Naive thymus-derived CD4-positive, alpha-beta T cell (primary cell): ENCODE measurements around the gene DPM3. TPM values are rescaled to one million over a fixed set of nuclear protein-coding genes. Genes with fewer than 3 reads are reported as not detected.

Experiments
- ATAC-seq: fragments of 150-1000 bp; cut with Tn5 transposase; 2 replicates; pipeline ENCODE4 v1.10.0; 2021; ENCODE audit warnings: mild to moderate bottlenecking, moderate library complexity
- CTCF ChIA-PET: fragments of 350-600 bp; sonication (Branson Sonifier 250); formaldehyde crosslinking; loops from one replicate; lab custom pipeline; 2021; ENCODE audit warnings: antibody characterized with exemption; lab: Charles Lee
- POLR2A ChIA-PET: fragments of 350-600 bp; sonication (Branson Sonifier 250); formaldehyde crosslinking; loops from one replicate; lab custom pipeline; 2021; ENCODE audit warnings: antibody characterized with exemption, inconsistent platforms; lab: Charles Lee
- DNase-seq, 9 donors: peaks; one replicate each; pipeline versions ENCODE4 v3.0.0 to v3.0.0-alpha.2; 2020 to 2022; ENCODE audit warnings: mixed read lengths in 1 of 9
- H3K27ac ChIP-seq: one replicate; pipeline ENCODE4 v1.7.0; 2013; ENCODE audit warnings: mild to moderate bottlenecking, low read depth, low read length, moderate library complexity
- H3K27me3 ChIP-seq, 2 donors: one replicate each; pipeline ENCODE4 v1.7.0; 2013; ENCODE audit warnings: low read length in 2 of 2, mild to moderate bottlenecking in 2 of 2, moderate library complexity in 2 of 2; ENCODE audit not compliant: control insufficient read depth in 2 of 2, insufficient read depth in 2 of 2
- H3K36me3 ChIP-seq, 3 experiments: 1 replicate in 2 of 3; 2 replicates in 1 of 3; pipeline ENCODE4 v1.7.0; 2013; ENCODE audit warnings: low read length in 3 of 3, mild to moderate bottlenecking in 3 of 3, moderate library complexity in 1 of 3; ENCODE audit not compliant: insufficient read depth in 3 of 3, control insufficient read depth in 2 of 3
- H3K4me1 ChIP-seq, 2 donors: one replicate each; pipeline ENCODE4 v1.7.0; 2013; ENCODE audit warnings: low read length in 2 of 2, mild to moderate bottlenecking in 2 of 2, moderate library complexity in 1 of 2; ENCODE audit not compliant: control insufficient read depth in 2 of 2, insufficient read depth in 2 of 2
- H3K4me3 ChIP-seq: 2 replicates; pipeline ENCODE4 v1.7.0; 2013; ENCODE audit warnings: mild to moderate bottlenecking, low read length
- H3K9me3 ChIP-seq, 3 experiments: 1 replicate in 2 of 3; 2 replicates in 1 of 3; pipeline ENCODE4 v1.7.0; 2013; ENCODE audit warnings: low read length in 3 of 3; ENCODE audit not compliant: control insufficient read depth in 2 of 3
- H3K27ac Mint-ChIP-seq, 9 donors: one replicate each; pipeline ENCODE4 v1.8.0; 2020 to 2022; ENCODE audit warnings: mixed read lengths in 9 of 9, mild to moderate bottlenecking in 8 of 9, moderate library complexity in 5 of 9, inconsistent platforms in 2 of 9
- H3K27me3 Mint-ChIP-seq, 5 donors: one replicate each; pipeline ENCODE4 v1.8.0; 2021 to 2022; ENCODE audit warnings: mixed read lengths in 5 of 5, mild to moderate bottlenecking in 1 of 5
- H3K36me3 Mint-ChIP-seq, 5 donors: one replicate each; pipeline ENCODE4 v1.8.0; 2020 to 2022; ENCODE audit warnings: mixed read lengths in 5 of 5, mild to moderate bottlenecking in 3 of 5, inconsistent platforms in 1 of 5
- H3K4me1 Mint-ChIP-seq, 7 donors: one replicate each; pipeline ENCODE4 v1.8.0; 2020 to 2022; ENCODE audit warnings: mixed read lengths in 7 of 7, mild to moderate bottlenecking in 3 of 7, inconsistent platforms in 1 of 7
- H3K4me3 Mint-ChIP-seq, 10 donors: one replicate each; pipeline ENCODE4 v1.8.0; 2020 to 2022; ENCODE audit warnings: mild to moderate bottlenecking in 10 of 10, mixed read lengths in 10 of 10, moderate library complexity in 6 of 10, inconsistent platforms in 2 of 10
- H3K9me3 Mint-ChIP-seq, 11 donors: one replicate each; pipeline ENCODE4 v1.8.0; 2020 to 2022; ENCODE audit warnings: mixed read lengths in 11 of 11, mild to moderate bottlenecking in 4 of 11, inconsistent platforms in 1 of 11, moderate library complexity in 1 of 11
- intact Hi-C, 2 donors: fragments of 100-400 bp; cut with micrococcal nuclease; formaldehyde crosslinking; loops; one replicate each; pipeline ENCODE4 v1.15.1; 2023
- polyA plus RNA-seq, 2 donors: library from polyadenylated mRNA; unstranded; fragments of 300-500 nt; fragmentation: Illumina TruSeq; gene quantifications; one replicate each; pipeline ENCODE4 v1.2.3, GENCODE V29; 2021
- total RNA-seq, 6 experiments: library from RNA in 5 of 6; stranded (reverse) in 5 of 6; gene quantifications; 1 replicate in 5 of 6; 2 replicates in 1 of 6; pipeline ENCODE4 v1.2.3 and lab custom pipeline; 2021 to 2026

The DPM3 gene
- total and polyA plus RNA-seq, 7 experiments from 2014 or later, result 29.1 to 128 (median 46.6) TPM

DNA sequence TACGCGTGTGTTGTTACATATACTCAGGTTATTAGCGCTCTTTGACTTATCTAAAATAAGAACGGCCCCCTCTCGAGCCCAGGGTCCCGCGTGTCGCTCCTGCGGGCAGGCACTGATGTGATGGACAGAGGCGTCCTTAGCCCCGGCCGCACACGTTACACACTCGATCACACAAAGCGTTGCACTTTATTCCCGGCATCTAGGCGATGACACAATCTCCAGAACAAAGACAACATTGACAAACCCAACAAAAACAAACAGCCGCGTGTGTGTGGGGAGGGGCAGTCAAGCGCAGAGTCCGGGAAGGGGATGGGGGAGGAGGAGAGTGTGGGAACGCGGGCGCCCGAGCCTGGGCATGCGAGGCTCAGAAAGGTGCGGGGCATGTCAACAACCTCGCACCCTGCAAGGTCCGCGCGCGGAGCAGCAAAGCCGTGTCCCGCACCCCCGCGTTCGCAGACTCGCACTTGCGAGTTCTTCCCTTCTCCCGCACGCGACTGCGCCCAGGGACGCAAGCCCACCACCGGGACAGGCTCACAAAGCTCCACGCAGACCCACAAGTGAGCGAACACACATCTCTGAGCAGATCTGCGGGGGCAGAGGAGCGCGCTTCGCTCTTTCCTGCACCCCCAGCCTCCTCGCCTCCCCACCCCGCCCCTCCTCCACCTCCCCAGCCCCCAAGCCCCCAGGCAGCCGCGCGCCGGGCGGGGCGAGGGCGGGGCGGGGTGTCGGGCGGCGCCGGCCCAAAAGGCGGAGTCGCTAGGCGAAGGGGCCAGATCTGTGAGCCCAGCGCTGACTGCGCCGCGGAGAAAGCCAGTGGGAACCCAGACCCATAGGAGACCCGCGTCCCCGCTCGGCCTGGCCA is 13.0 kb downstream of the DPM3 start, which contains the start of gene EFNA1:
TSS of gene EFNA1 (plus strand) at position 772 of the 862 bp plus-strand sequence. CDS start 102 bp downstream, outside the sequence.
- peaks cover 0 to 70% (median 7%) of the 10 kb centered on the region in 5 donors for H3K27me3 Mint-ChIP-seq
- H3K4me1 Mint-ChIP-seq, result peaks cover 20 to 49% (median 35%) of the 10 kb centered on the region in 7 donors
- peak within 1 kb of the TSS; percentile 63 for H3K4me3 ChIP-seq
- H3K27me3 ChIP-seq, result peaks cover 0 to 6% of the 10 kb centered on the region in 2 donors
- no peaks in the 10 kb centered on the region for H3K9me3 ChIP-seq
- ChIA-PET CTCF (interaction anchor here (0.9 kb wide), 1 partner anchor 36 kb away, joined by 3 read pairs; no protein-coding TSS in a partner anchor), POLR2A (interaction anchor here (0.5 to 2.1 kb wide), 4 partner anchors 10 to 58 kb away, joined by 3 to 7 read pairs (median 3); partner anchors contain the start of gene KRTCAP2)
- H3K27ac Mint-ChIP-seq, result peak within 1 kb of the TSS in 8 of 9 donors; percentile 74 to 96 (median 86)
- no peaks in the 10 kb centered on the region for H3K9me3 Mint-ChIP-seq
- peak; percentile 55 for ATAC-seq
- H3K36me3 ChIP-seq, result peaks cover 0 to 10% (median 0%) of the 10 kb centered on the region in 3 experiments
- intact Hi-C loops, result loop anchor here (1.0 kb wide), 3 partner anchors 8 to 36 kb away; partner anchors contain the start of gene SLC50A1 (in 1 of the 2)
- H3K4me1 ChIP-seq, result peaks cover 24 to 27% of the 10 kb centered on the region in 2 donors
- peak in 7 of 9 donors; percentile 17 to 59 (median 35) for DNase-seq
- peak within 1 kb of the TSS; percentile 84 to 97 (median 92) for H3K4me3 Mint-ChIP-seq
- peak within 1 kb of the TSS; percentile 55 for H3K27ac ChIP-seq
- peaks cover 0 to 5% (median 2%) of the 10 kb centered on the region in 5 donors for H3K36me3 Mint-ChIP-seq

DNA sequence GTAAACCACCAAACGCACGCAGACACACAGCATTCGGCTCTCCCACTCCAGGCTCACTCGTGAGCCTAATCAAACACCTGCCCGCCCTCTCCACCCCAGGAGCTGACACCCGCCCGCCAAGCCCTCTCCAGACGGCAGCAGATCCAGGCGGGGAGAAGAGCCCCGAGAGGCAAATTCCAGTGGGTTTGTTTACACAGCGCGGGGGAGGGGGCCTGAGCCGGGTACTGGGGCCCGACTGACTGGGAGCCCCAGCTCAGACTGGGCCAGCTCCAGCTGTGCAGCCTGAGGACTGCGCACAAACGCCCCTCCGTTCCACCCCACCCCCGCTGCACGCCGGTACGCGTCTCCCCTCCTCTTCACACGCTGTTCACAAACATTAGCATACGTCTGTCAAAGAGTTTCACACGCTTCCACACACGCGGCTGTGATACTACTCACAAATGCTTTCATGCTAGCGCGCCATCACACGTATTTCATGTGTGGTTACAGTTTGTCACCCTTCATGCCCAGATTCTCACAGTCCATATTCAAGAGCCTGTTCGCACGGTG is 13.7 kb downstream of the DPM3 start:
- Mint-ChIP-seq H3K36me3 (peaks cover 0 to 2% (median under 1%) of the 10 kb centered on the region in 5 donors), H3K4me1 (peaks cover 20 to 46% (median 35%) of the 10 kb centered on the region in 7 donors), H3K4me3 (peak overlapping the region; percentile 84 to 97 (median 92)), H3K9me3 (no peaks in the 10 kb centered on the region), H3K27ac (peak overlapping the region in 8 of 9 donors; percentile 40 to 88 (median 80)), H3K27me3 (peaks cover 0 to 71% (median 7%) of the 10 kb centered on the region in 5 donors)
- no peaks in the 10 kb centered on the region for H3K9me3 ChIP-seq
- DNase-seq, result peak in 8 of 9 donors; percentile 34 to 63 (median 44)
- H3K27me3 ChIP-seq, result peaks cover 0 to 6% of the 10 kb centered on the region in 2 donors
- H3K36me3 ChIP-seq, result peaks cover 0 to 7% (median 0%) of the 10 kb centered on the region in 3 experiments
- peak; percentile 81 for ATAC-seq
- ChIA-PET CTCF (interaction anchor here (0.9 to 1.8 kb wide), 3 partner anchors 35 to 48 kb away, joined by 3 to 4 read pairs (median 4); no protein-coding TSS in a partner anchor), POLR2A (interaction anchor here (1.1 to 1.2 kb wide), 2 partner anchors 8 to 66 kb away, joined by 3 to 4 read pairs; no protein-coding TSS in a partner anchor)
- intact Hi-C loops, result loop anchor here (1.0 kb wide), 3 partner anchors 9 to 35 kb away; partner anchors contain the start of gene SLC50A1 (in 1 of the 2)
- peaks cover 24 to 27% of the 10 kb centered on the region in 2 donors for H3K4me1 ChIP-seq
- no peak overlapping the region for H3K27ac ChIP-seq
- H3K4me3 ChIP-seq, result peak overlapping the region; percentile 63

GRCh38 chr1:155125946-155126555 is 14.3 kb downstream of the DPM3 start:
- intact Hi-C loops, result no loop called here
- CTCF ChIA-PET, result interaction anchor here (0.9 to 1.8 kb wide), 3 partner anchors 35 to 48 kb away, joined by 3 to 4 read pairs (median 4); no protein-coding TSS in a partner anchor
- Histone ChIP-seq H3K27ac (no peak overlapping the region), H3K9me3 (no peaks in the 10 kb centered on the region), H3K27me3 (peaks cover 0 to 6% of the 10 kb centered on the region in 2 donors), H3K36me3 (peaks cover 0 to under 1% (median 0%) of the 10 kb centered on the region in 3 experiments), H3K4me3 (no peak overlapping the region), H3K4me1 (peaks cover 24 to 27% of the 10 kb centered on the region in 2 donors)
- Mint-ChIP-seq H3K4me1 (peaks cover 20 to 42% (median 35%) of the 10 kb centered on the region in 7 donors), H3K27ac (no peak overlapping the region), H3K9me3 (no peaks in the 10 kb centered on the region), H3K27me3 (peaks cover 0 to 75% (median 7%) of the 10 kb centered on the region in 5 donors), H3K36me3 (peaks cover 0 to 2% (median 0%) of the 10 kb centered on the region in 5 donors), H3K4me3 (peak overlapping the region in 8 of 10 donors; percentile 37 to 97 (median 88))
- ATAC-seq (no peak), DNase-seq (no peak)
- POLR2A ChIA-PET, result interaction anchor here (1.1 to 1.2 kb wide), 2 partner anchors 9 to 66 kb away, joined by 3 to 4 read pairs; no protein-coding TSS in a partner anchor

DNA sequence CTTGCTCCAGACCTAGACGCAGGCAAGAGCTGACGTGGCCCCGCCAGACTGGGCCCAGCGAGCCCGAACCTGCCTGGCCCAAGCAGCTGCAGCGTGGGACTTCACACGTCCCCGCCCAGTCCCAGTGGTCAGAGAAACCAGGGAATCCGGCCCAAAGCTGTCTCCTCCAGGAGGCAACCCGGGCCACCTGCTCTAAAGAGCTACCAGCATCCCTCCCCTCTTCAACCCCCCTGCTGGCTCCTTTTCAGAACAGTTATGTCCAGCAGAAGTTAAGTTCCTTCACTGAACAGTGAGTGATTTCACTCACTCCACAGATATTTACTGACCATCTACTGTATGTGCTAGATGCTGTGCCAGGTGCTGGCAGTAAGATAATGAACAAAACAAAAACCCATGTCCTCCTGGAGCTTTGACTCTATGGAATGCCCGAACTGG is 14.8 kb downstream of the DPM3 start:
- Histone ChIP-seq H3K27ac (no peak overlapping the region), H3K27me3 (peaks cover 0 to 6% of the 10 kb centered on the region in 2 donors), H3K9me3 (no peaks in the 10 kb centered on the region), H3K4me3 (no peak overlapping the region), H3K36me3 (no peaks in the 10 kb centered on the region), H3K4me1 (peaks cover 24 to 26% of the 10 kb centered on the region in 2 donors)
- Mint-ChIP-seq H3K9me3 (no peaks in the 10 kb centered on the region), H3K4me1 (peaks cover 20 to 37% (median 32%) of the 10 kb centered on the region in 7 donors), H3K27ac (no peak overlapping the region), H3K36me3 (peaks cover 0 to 2% (median 0%) of the 10 kb centered on the region in 5 donors), H3K27me3 (peaks cover 0 to 75% (median 7%) of the 10 kb centered on the region in 5 donors), H3K4me3 (peak overlapping the region in 5 of 10 donors; percentile 37 to 53 (median 45))
- POLR2A ChIA-PET, result interaction anchor here (1.1 to 1.2 kb wide), 2 partner anchors 9 to 65 kb away, joined by 3 to 4 read pairs; no protein-coding TSS in a partner anchor
- intact Hi-C loops, result no loop called here
- CTCF ChIA-PET, result interaction anchor here (0.5 to 1.8 kb wide), 3 partner anchors 47 to 82 kb away, joined by 3 to 4 read pairs (median 4); partner anchors contain the start of gene THBS3
- ATAC-seq (no peak), DNase-seq (no peak)

DNA sequence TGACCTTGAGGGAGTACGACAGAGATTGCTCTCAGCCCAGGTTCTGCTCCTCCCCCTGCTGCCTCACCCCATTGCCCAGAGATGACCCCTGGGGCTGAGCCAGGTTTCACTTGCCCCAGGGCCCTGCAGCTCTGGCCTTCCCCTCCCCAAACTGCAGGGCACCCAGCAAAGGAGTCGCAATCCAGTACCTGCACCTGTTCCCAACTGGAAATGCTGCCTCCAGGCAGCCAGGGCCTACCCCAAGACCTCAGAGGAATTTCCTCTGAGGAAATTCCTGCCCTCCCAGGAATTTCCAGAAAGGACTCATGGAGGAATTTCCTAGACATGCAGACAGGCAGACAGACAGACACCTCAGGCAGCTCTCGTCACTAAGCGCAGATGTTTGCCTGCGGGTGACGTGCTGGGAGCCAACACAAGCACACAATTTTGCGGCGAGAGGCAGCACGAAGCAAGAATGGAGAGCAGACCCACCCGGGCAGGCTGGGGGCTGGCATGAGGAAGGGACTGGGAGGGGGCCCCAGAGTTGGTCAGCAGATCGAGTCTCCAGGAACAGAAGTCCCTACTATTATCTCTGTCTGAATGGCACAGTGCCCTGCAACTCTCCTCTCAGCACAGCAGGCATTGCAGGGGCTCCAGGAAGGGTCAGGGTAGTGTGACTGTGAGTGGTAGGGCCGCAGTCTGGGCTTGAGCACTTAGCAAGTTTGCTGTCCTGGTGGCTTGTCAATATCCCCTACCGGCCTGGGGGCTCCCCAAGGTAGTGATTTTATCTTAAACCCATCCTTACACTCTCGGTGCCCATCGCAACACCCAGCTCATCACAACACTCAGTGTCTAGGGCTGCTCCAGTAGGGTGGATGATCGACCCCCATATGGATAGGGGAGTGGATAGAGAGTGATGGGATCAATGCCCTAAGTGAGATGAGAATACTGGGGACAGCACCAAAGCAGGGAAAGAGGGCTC is 15.5 kb downstream of the DPM3 start:
- ATAC-seq (no peak), DNase-seq (no peak)
- ChIA-PET CTCF (interaction anchor here (0.5 to 1.8 kb wide), 3 partner anchors 48 to 83 kb away, joined by 3 to 4 read pairs (median 4); partner anchors contain the start of gene THBS3), POLR2A (no interaction called here)
- H3K27me3 ChIP-seq, result peaks cover 0 to 5% of the 10 kb centered on the region in 2 donors
- no peak overlapping the region for H3K4me3 ChIP-seq
- H3K9me3 ChIP-seq, result no peaks in the 10 kb centered on the region
- Mint-ChIP-seq H3K4me3 (peak overlapping the region in 2 of 10 donors; percentile 36 to 42), H3K27ac (no peak overlapping the region), H3K36me3 (peaks cover 0 to 2% (median 0%) of the 10 kb centered on the region in 5 donors), H3K9me3 (no peaks in the 10 kb centered on the region), H3K4me1 (peaks cover 20 to 30% (median 26%) of the 10 kb centered on the region in 7 donors), H3K27me3 (peaks cover 0 to 77% (median 7%) of the 10 kb centered on the region in 5 donors)
- peaks cover 20 to 24% of the 10 kb centered on the region in 2 donors for H3K4me1 ChIP-seq
- H3K27ac ChIP-seq, result no peak overlapping the region
- intact Hi-C loops, result no loop called here
- H3K36me3 ChIP-seq, result no peaks in the 10 kb centered on the region
